DMS53 treated with DMSO at 0.1 percent for 48 hours (cell line): ENCODE results near the gene SLC7A1.
"Not testable (repeated sequence)": the region's sequence is repeated elsewhere in the genome, so short reads cannot be mapped to it uniquely, and the experiment has no call there.

Source experiments
- DNase-seq: peaks from one replicate; lab custom pipeline; 2025; ENCODE audit not compliant: unreplicated experiment; lab: John Stamatoyannopoulos, UW

SLC7A1 gene

GRCh38 chr13:29595380-29596063 is at the start of gene SLC7A1:
Gene SLC7A1, minus strand, starts transcription at chr13:29595688. Its CDS starts 59,500 bp downstream, at chr13:29536188.
- peak; percentile 81 for DNase-seq

DNA sequence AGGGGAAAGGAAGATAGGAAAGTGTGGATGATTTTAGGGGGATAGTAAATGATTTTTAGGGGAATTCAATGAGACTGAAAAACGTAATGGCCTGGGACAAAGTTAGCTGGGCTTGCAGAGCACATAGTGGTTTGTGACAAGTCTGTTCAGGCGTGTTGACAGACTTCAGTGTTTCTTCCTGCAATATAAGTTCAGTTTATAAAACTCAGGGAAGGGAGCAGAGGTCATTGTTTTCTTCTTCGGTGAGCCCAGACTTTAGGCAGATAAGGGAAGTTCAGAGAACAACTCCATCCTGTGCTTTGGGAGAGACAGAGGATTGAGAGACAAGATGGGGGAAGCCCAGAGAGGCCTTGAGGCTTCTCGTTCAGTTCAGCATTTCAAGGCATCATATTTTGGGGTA is 45.2 kb upstream of the SLC7A1 start:
- DNase-seq = no peak

DNA sequence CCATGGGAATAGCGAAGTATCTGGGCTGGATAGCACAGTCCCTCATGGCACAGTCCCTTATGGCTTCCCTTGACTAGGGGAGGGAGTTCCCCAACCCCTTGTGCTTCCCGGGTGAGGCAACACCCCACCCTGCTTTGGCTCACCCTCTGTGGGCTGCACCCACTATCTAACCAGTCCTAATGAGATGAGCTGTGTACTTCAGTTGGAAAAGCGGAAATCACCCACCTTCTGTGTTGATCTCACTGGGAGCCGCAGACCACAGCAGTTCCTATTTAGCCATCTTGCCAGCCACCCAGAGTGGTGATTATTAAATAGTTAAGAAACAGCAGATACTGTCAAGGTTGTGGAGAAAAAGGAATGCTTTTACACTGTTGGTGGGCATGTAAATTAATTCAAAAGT is 41.3 kb upstream of the SLC7A1 start:
- not testable (repeated sequence) for DNase-seq

DNA sequence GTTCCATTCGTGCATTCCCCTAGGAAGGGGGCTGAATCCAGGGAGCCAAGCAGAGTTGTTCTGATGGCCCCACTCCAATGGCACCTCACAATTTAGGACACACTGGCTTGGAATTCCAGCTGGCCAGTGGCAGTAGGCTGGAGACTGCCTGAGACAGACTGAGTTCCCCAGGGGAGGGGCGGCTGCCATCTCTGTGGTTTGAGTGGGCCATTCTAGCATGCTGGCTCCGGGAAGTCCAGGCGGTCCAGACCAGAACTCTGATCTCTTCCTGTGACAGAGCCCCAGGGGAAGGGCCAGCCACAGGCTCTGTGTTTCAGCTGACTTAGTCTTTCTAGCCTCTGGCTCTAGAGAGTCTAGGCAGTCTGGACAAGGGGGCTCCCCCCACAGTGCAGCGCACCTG is 29.5 kb upstream of the SLC7A1 start:
- DNase-seq = no peak

DNA sequence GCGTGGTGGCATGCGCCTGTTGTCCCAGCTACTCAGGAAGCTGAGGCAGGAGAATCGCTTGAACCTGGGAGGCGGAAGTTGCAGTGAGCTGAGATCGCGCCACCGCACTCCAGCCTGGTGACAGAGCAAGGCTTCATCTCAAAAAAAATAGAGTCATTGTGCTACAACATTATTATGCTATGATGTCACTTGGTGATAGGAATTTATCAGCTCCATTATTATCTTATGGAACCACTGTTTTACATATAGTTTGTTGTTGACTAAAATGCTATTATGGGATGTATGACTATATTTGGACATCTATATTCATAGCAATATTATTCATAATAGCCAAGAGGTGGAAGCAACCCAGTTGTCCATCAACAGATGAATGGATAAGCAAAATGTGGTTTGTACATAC is 26.4 kb upstream of the SLC7A1 start:
- DNase-seq = no peak

GRCh38 chr13:29621051-29621800 is 25.7 kb upstream of the SLC7A1 start:
- DNase-seq = no peak

DNA sequence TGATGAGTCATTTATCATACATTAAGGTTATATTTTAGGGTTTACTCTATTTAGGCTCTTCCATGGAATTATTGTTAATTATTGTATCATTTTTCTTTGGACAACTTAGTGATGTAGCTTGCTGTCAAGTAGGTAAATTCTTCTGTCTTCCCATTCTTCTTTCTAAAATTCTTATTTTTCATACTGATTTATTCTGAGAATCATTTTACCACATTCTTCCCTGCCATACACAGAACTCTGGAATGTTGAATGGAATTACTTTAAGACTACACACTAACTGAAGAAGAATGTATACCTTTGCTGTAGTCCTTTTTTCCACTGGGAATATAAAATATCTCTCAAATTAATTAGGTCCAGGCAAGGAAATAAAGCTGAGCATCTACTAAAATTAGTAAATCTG is 24.5 kb upstream of the SLC7A1 start:
- DNase-seq = no peak

GRCh38 chr13:29613101-29613500 is 17.6 kb upstream of the SLC7A1 start:
- DNase-seq = no peak

DNA sequence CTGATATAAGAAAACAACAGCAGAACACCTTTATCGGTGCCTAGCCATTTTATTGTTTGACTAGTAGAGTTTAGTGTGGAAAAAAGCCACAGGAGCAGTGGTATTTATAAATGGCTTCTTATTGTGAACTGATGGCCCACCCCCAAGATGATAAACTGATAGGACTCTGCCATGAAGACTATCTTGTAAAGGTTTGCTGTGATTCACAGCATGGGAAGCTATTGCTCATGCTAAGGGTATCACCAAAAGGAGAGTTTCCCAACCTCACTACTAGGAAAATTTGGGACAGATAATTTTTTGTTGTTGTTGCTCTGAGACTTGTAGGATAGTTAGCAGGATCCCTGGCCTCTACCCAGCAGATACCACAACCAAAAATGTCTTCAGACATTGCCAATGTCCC is 12.0 kb upstream of the SLC7A1 start:
- DNase-seq = no peak

DNA sequence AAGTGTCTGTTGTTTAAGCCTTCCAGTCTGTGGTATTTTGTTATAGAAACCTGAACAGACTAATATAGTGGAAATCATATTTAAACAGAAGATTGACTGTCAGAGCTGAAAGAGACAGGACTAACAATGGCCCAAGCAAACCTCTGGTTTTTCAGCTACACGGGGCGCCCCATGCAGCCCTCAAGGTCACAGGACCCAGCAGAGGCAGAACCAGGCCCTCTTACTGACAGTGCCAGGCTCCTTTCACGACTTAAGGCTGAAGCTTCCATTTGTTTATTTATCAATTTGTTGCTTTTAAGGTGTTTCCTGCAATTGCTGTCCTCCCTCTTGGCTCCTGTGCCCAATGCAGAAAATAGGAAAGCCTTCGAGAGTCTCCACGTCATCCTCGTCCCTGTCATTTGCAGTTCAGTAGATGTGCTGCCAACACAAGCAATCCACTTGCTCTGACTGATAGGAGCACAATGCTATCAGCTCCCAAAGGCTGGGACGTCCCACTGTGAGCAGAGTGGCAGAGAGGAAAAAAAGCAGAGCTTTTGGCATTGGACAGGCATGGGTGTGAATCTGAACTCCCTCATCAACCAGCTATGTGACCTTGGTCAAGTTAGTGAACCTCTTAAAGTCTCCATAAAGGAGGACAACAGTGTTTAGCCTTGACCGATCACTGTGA is 10.5 kb upstream of the SLC7A1 start:
- no peak for DNase-seq

DNA sequence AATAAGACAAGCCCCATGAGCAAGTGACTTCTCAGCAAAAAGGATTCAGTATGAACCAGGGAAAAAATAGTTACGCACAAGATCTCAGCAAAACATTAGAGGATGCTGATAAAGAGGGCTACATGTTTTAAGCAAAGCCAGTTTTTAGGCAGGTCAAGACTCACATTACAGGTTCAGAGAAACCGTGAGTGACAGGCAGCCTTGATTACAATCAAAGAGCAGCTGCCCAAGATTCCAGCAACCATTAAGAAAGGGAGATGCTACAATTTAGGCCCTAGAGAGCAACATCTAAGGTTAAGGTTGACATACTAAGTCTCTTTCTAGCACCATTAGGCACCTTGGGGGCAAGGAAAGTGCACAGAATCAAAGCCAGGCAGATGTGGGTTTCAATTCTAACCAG is 2.8 kb upstream of the SLC7A1 start:
- no peak for DNase-seq

- no peak for DNase-seq
Observed at GRCh38 chr13:29597706-29598105, 2.2 kb upstream of the SLC7A1 start.

DNA sequence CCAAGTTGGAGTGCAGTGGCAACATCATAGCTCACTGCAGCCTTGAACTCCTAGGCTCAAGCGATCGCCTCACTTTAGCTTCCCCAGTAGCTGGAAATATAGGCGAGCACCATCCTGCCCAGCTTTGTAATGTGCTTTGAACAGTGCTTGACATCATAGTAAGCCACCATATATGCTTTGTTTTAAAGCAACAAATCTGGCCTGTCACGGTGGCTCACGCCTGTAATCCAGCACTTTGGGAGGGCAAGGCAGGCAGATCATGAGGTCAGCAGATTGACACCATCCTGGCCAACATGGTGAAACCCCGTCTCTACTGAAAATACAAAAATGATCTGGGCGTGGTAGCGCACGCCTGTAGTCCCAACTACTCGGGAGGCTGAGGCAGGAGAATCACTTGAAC is 1.8 kb upstream of the SLC7A1 start:
- no peak for DNase-seq

DNA sequence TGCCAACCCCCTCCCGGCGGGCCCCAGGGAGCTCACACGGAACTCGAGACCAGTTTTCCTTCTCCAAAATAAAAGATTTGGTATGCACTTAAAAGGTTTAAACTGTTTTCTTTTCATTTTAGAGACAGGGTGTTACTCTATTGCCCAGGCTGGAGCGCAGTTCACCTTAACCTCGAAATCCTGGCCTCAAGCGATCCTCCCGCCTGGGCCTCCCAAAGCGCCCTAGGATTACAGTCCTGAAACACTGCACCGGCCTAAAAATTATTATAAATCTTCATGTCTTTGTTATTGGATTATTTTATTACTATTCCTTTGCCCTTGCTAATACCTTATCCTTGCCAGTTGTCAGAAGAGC is 553 bp upstream of the SLC7A1 start:
- DNase-seq = no peak

DNA sequence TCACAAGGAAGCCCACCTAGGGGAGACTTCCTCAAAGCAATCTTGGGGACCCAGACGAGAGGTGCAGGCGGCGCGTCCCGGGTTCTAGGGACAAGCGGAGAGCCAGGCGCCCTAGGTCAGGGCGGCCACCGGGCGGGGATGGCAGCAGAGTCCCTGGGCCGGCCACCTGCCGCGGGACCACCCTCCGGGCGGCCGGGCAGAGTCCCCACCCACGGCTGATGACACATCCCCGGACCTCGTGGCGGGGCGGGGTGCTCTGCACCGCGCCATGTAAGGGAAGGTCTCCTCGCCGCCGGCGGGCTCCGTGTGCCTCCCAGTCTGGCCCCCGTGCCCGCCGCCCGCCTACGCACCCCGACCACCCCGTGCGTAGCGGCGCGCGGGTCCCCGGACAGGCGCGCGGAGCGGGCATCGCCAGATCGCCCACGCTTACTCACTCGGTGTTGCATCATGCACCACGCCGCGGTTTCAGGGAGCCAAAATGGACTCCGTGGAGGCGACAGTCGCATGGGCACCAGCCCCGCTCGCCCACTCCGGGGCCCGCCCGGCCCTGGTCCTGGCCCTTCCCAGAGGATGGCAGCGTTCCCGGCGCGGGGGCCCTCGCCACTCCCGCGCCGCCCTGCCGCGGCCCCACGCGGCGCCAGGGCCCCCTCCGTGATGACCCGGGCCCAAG is 643 bp downstream of the SLC7A1 start:
- no peak for DNase-seq

GRCh38 chr13:29594303-29594709 is 1.2 kb downstream of the SLC7A1 start:
- peak; percentile 67 for DNase-seq

DNA sequence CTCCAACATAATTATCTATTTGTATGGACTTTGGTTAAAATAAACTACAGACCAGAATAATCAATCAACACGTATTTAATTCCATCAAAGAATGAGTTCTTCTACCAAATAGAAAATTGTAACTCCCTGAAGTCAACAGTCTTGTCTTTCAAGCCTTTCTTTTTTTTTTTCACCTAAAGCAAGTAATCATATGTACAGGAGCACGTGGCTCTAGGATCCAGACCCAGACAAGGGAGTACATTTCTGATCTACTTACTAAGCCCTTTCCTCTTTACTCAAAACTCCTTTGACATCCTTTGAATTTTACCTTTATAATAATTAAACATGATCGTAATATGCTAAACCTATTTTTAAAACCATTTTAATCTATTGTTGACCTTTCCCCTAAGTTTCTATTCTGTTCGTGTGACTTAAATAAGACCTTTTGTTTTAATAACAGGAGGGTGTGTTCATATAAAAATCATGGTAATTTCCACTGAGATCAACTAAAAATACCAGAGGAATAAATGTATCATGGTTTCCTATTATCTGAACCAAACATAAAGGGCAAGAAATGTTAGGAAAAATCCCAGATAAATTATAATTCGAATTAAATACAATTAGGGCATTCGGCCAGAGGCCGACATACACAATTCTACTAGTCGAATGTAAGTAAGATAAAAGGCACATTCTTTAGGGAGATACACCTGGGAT is 1.7 kb downstream of the SLC7A1 start:
- DNase-seq = no peak

DNA sequence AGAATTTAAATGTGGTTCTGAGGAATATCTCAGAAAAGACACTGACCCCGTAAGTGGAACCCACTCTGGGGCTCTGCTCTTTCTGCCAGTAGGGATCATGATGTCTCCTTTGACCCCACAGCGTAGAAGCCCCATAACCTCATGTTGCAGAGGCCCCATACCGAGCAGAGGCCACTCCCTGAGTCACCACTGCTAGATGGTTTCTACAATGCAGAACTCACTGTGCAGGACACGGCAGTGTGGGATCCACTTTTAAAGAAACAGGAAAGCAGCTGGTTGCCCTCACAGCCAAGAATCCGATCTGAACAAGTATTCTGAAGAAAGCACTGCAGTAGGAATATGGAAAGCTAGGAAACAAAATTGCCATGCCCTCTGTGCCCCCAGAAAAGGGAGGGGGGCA is 4.2 kb downstream of the SLC7A1 start:
- no peak for DNase-seq

DNA sequence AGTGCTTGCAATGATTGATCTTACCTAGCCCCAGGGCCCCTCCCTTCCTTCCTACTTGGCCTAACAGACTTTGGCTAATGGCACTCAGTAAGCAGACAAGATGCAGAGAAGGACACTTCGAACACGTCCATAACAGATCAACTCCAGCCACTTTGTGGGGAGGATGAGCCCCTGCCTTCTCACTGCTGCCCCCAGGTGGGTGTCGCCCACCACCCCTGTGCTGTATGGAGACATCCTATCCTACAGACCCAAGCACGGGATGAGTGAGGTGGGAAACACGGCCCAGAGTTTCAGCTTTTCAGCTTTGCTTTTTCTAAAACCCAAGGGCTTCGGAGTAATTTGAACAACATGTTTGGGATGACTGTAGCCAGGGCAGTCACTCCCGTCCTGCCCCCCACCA is 5.5 kb downstream of the SLC7A1 start:
- DNase-seq = no peak

DNA sequence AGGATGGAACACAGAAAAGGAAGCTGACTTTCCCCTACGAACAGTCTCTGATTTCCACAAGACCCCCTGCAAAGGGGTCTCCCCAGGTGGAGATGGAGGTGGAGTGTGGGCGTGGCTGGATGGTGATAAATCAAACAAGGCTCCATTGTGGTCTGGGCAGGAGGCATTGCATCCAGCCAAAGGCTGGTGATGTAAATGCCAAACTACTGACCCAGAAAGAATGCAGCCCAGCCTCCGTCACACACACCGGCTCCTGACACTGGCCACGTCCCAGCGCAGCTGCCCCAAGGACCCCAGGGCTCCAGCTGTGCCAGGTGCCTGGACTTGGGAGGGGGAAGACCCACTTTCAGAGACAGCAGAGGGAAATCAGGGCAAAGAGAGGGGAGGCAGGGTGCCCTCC is 6.3 kb downstream of the SLC7A1 start:
- no peak for DNase-seq

- DNase-seq = no peak
Observed at GRCh38 chr13:29587645-29588044, 7.8 kb downstream of the SLC7A1 start.
